Liver (tissue), 2 donors: ENCODE results near the gene AHDC1.

ENCODE experiments used
- GABPA ChIP-seq, 2 donors: IDR thresholded peaks in 1 of 2; conservative IDR thresholded peaks in 1 of 2; 2 replicates each; pipeline ENCODE4 v1.6.1; 2016; ENCODE audit warnings: antibody characterized with exemption in 2 of 2, mild to moderate bottlenecking in 1 of 2, moderate library complexity in 1 of 2
- TAF1 ChIP-seq: conservative IDR thresholded peaks from 2 replicates; pipeline ENCODE4 v1.6.1; 2016; ENCODE audit warnings: antibody characterized with exemption, mild to moderate bottlenecking
- donor health status: healthy.

GRCh38 chr1:27567971-27568299, 36.0 kb downstream of the AHDC1 start:
- TF ChIP-seq GABPA (IDR thresholded peaks at IDR 0.05 in 1 of 2, conservative IDR thresholded peaks at IDR 0.05 in 1 of 2) = no peak
- TF ChIP-seq TAF1 = no peak
